ENCODE results near the gene CLDN24.

CLDN24 gene

GRCh38 chr4:183322326-183322725 lies at the start of gene CLDN24:
Gene CLDN24 (minus strand): TSS chr4:183322426. CDS start chr4:183322426, 0 bp downstream.
- no peak for DNase-seq

- no peak for DNase-seq
Measured at GRCh38 chr4:183370786-183371185, 48.6 kb upstream of the CLDN24 start.

- DNase-seq: no peak
Measured at GRCh38 chr4:183369073-183369472, 46.8 kb upstream of the CLDN24 start.

GRCh38 chr4:183366206-183366835 lies 44.1 kb upstream of the CLDN24 start:
- no peak for DNase-seq

GRCh38 chr4:183364025-183364424 lies 41.8 kb upstream of the CLDN24 start:
- no peak for DNase-seq

GRCh38 chr4:183362916-183363542 lies 40.8 kb upstream of the CLDN24 start:
- no peak for DNase-seq

GRCh38 chr4:183362036-183362435 lies 39.8 kb upstream of the CLDN24 start:
- no peak for DNase-seq

GRCh38 chr4:183360161-183360919 lies 38.1 kb upstream of the CLDN24 start:
- no peak for DNase-seq

- no peak for DNase-seq
Measured at GRCh38 chr4:183358215-183358755, 36.1 kb upstream of the CLDN24 start.

- DNase-seq: no peak
Measured at GRCh38 chr4:183356931-183357675, 34.9 kb upstream of the CLDN24 start.

- DNase-seq: no peak
Measured at GRCh38 chr4:183356173-183356830, 34.1 kb upstream of the CLDN24 start.

GRCh38 chr4:183355405-183355804 lies 33.2 kb upstream of the CLDN24 start:
- no peak for DNase-seq

- DNase-seq: no peak
Measured at GRCh38 chr4:183354219-183354618, 32.0 kb upstream of the CLDN24 start.

- no peak for DNase-seq
Measured at GRCh38 chr4:183353557-183353956, 31.3 kb upstream of the CLDN24 start.

GRCh38 chr4:183352546-183352945 lies 30.3 kb upstream of the CLDN24 start:
- DNase-seq: no peak

- no peak for DNase-seq
Measured at GRCh38 chr4:183350317-183351071, 28.3 kb upstream of the CLDN24 start.

- no peak for DNase-seq
Measured at GRCh38 chr4:183349673-183350072, 27.4 kb upstream of the CLDN24 start.

- no peak for DNase-seq
Measured at GRCh38 chr4:183348706-183349659, 26.8 kb upstream of the CLDN24 start.

GRCh38 chr4:183348136-183348535 lies 25.9 kb upstream of the CLDN24 start:
- no peak for DNase-seq

GRCh38 chr4:183347566-183347965 lies 25.3 kb upstream of the CLDN24 start:
- DNase-seq: no peak

GRCh38 chr4:183347146-183347545 lies 24.9 kb upstream of the CLDN24 start:
- no peak for DNase-seq
